ENCODE results near the gene NOX5. TPM values are rescaled to one million over a fixed set of nuclear protein-coding genes. Genes with fewer than 3 reads are reported as not detected.

NOX5 gene
- total and polyA plus RNA-seq, 2 of the 13 experiments (the other 11 are each of a cell fraction or from before 2014, with no cell fraction given), result not detected

DNA sequence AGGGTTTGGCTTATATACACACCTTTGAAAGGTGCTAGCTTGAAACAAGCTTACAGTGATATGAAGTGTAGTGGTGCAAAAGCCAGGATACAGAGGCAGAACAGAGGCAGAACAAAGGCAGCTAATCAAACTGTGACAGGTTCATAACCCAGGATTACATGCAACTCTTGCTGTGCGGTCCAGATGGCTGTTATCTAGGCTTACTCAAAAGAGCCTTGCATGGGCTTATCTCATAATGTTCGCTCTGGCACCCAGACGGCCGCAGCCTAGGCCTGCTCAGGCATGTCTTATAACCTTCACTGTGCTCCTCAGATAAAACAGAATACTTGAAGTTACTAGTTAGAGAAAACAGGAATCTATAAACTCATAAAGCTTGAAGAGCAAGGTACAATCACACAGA, 22.8 kb upstream of the NOX5 start:
- CTCF ChIA-PET (ENCODE audit: low intra/inter-chr PET ratio, low total read pairs), result no interaction called here
- 0 out of 5 replicates have a peak, but pooled peaks cover 0 to 2% of the 10 kb centered on the region in 2 experiments for H3K27me3 ChIP-seq (ENCODE audit: control insufficient read depth in 1 of 2, insufficient read depth in 2 of 2, low read length in 2 of 2)
- H4K20me1 ChIP-seq (ENCODE audit: insufficient read depth, low read length), result no peaks in the 10 kb centered on the region
- ATAC-seq, result no peak
- no peaks in the 10 kb centered on the region for H3K9me3 ChIP-seq (ENCODE audit: low read length)
- H3K4me2 ChIP-seq (ENCODE audit: low read depth, low read length), result no peak overlapping the region
- H3K36me3 ChIP-seq (replicated peaks in 1 of 2; ENCODE audit: control insufficient read depth in 1 of 2, insufficient read depth in 2 of 2, low read length in 2 of 2), result no peaks in the 10 kb centered on the region
- no peak overlapping the region for H3K27ac ChIP-seq (ENCODE audit: extremely low read length, insufficient read depth, low read length)
- FAIRE-seq, result no peak
- intact Hi-C loops (cut with micrococcal nuclease; ENCODE audit: unreplicated experiment), result no loop called here
- DNase-seq (ENCODE audit: low spot score), result no peak
- no peaks in the 10 kb centered on the region for H3K79me2 ChIP-seq (ENCODE audit: insufficient read depth, low read length)
- H3K9ac ChIP-seq (ENCODE audit: insufficient read depth, low read depth, low read length), result no peak overlapping the region
- no peak overlapping the region for H3K4me3 ChIP-seq (replicated peaks in 1 of 3; ENCODE audit: insufficient read depth in 1 of 3, low read depth in 2 of 3, low read length in 3 of 3)
- in situ Hi-C loops (cut with HindIII; ENCODE audit: extremely low pct_ligation_motif_present, low pct_unique_long_range_greater_than_20kb), result no loop called here
- no TSS peak for BruUV-seq (replicated peaks)
- H3K4me1 ChIP-seq (ENCODE audit: insufficient read depth, low read length), result no peaks in the 10 kb centered on the region
- POLR2A ChIA-PET, result no interaction called here
- 25% methylated on average over 4 of the region's 4 CpGs for WGBS (ENCODE audit: low lambda C conversion rate)
- no peak overlapping the region for H2AFZ ChIP-seq (ENCODE audit: low read length)
- TF ChIP-seq RFXAP (CRISPR knock-in tag; IDR thresholded peaks at IDR 0.05; ENCODE audit: borderline replicate concordance) (no peak), ZNF17 (CRISPR knock-in tag; IDR thresholded peaks at IDR 0.05) (no peak), CHD4 (IDR thresholded peaks at IDR 0.05; ENCODE audit: borderline replicate concordance, low read length) (no peak), ZNF619 (CRISPR knock-in tag; IDR thresholded peaks at IDR 0.05) (no peak), ZNF407 (CRISPR knock-in tag; IDR thresholded peaks at IDR 0.05; ENCODE audit: not compliant biosample characterization) (no peak)
- TF ChIP-seq, protein P1, sequence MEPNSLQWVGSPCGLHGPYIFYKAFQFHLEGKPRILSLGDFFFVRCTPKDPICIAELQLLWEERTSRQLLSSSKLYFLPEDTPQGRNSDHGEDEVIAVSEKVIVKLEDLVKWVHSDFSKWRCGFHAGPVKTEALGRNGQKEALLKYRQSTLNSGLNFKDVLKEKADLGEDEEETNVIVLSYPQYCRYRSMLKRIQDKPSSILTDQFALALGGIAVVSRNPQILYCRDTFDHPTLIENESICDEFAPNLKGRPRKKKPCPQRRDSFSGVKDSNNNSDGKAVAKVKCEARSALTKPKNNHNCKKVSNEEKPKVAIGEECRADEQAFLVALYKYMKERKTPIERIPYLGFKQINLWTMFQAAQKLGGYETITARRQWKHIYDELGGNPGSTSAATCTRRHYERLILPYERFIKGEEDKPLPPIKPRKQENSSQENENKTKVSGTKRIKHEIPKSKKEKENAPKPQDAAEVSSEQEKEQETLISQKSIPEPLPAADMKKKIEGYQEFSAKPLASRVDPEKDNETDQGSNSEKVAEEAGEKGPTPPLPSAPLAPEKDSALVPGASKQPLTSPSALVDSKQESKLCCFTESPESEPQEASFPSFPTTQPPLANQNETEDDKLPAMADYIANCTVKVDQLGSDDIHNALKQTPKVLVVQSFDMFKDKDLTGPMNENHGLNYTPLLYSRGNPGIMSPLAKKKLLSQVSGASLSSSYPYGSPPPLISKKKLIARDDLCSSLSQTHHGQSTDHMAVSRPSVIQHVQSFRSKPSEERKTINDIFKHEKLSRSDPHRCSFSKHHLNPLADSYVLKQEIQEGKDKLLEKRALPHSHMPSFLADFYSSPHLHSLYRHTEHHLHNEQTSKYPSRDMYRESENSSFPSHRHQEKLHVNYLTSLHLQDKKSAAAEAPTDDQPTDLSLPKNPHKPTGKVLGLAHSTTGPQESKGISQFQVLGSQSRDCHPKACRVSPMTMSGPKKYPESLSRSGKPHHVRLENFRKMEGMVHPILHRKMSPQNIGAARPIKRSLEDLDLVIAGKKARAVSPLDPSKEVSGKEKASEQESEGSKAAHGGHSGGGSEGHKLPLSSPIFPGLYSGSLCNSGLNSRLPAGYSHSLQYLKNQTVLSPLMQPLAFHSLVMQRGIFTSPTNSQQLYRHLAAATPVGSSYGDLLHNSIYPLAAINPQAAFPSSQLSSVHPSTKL (CRISPR knock-in tag; IDR thresholded peaks at IDR 0.05), result no peak
- TF ChIP-seq, protein P2, sequence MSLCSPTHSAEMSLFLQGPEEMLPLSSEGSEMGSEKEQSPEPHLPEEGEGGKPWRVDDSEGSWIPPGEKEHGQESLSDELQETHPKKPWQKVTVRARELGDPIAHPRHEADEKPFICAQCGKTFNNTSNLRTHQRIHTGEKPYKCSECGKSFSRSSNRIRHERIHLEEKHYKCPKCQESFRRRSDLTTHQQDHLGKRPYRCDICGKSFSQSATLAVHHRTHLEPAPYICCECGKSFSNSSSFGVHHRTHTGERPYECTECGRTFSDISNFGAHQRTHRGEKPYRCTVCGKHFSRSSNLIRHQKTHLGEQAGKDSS (CRISPR knock-in tag; IDR thresholded peaks at IDR 0.05; ENCODE audit: borderline replicate concordance, low read depth), result no peak
- TF ChIP-seq, protein P3, sequence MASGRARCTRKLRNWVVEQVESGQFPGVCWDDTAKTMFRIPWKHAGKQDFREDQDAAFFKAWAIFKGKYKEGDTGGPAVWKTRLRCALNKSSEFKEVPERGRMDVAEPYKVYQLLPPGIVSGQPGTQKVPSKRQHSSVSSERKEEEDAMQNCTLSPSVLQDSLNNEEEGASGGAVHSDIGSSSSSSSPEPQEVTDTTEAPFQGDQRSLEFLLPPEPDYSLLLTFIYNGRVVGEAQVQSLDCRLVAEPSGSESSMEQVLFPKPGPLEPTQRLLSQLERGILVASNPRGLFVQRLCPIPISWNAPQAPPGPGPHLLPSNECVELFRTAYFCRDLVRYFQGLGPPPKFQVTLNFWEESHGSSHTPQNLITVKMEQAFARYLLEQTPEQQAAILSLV (CRISPR knock-in tag; IDR thresholded peaks at IDR 0.05; ENCODE audit: borderline replicate concordance), result no peak
